NT2/D1 (cell line): ENCODE results near the gene HMOX1.

Experiments
- SUZ12 ChIP-seq: IDR thresholded peaks from 2 replicates; pipeline ENCODE4 v1.6.1; 2011; ENCODE audit not compliant: insufficient read length, insufficient read depth; ENCODE audit errors: extremely low read depth
- YY1 ChIP-seq: IDR thresholded peaks from 2 replicates; pipeline ENCODE4 v1.6.1; 2011; ENCODE audit not compliant: insufficient read length, insufficient read depth
- ZNF274 ChIP-seq: IDR thresholded peaks from 2 replicates; pipeline ENCODE4 v1.6.1; 2011; ENCODE audit warnings: mild to moderate bottlenecking, low read depth, low read length

DNA sequence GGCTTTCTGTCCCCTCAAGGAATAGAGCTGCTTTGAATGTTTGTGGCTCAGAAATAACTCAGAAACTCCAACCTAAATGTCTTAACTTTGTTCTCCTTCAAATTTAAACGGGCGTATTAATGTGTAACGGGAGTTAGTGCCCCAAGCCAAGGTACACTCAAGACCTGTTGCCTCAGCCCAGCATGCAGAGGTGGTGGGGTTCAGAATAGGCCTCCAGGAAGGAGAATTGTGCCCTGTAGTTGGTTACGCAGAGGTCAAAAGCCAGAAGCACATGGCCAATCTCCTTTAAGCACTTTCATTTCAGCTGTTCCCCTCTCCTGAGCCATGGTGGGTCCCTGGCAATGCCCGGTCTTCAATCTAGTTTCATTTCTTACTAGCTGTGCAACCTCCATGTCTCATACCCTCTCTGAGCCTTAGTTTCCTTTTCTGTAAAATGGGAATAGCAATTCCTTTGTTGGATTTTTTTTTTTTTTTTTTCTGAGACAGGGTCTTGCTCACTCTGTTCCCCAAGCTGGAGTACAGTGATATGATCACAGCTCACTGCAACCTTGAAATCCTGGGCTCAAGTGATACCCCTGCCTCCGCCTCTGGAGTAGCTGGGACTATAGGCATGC, 4.2 kb downstream of the HMOX1 start:
- TF ChIP-seq ZNF274 = no peak
- no peak for TF ChIP-seq YY1
- TF ChIP-seq SUZ12 = no peak
